Measurements from ENCODE around the gene GET3.
"Not testable (repeated sequence)": the region's sequence is repeated elsewhere in the genome, so short reads cannot be mapped to it uniquely, and the experiment has no call there.

The GET3 gene

GRCh38 chr19:12720296-12720695 lies 17.0 kb upstream of the GET3 start:
- no peak for DNase-seq

GRCh38 chr19:12720851-12721655 lies 16.2 kb upstream of the GET3 start:
- no peak for DNase-seq

- DNase-seq = peak; percentile 57
Measured at GRCh38 chr19:12721656-12722565, 15.4 kb upstream of the GET3 start.

- DNase-seq = peak; percentile 98
Measured at GRCh38 chr19:12722566-12723380, 14.5 kb upstream of the GET3 start.

GRCh38 chr19:12723381-12723640 lies 14.0 kb upstream of the GET3 start:
- no peak for DNase-seq

DNA sequence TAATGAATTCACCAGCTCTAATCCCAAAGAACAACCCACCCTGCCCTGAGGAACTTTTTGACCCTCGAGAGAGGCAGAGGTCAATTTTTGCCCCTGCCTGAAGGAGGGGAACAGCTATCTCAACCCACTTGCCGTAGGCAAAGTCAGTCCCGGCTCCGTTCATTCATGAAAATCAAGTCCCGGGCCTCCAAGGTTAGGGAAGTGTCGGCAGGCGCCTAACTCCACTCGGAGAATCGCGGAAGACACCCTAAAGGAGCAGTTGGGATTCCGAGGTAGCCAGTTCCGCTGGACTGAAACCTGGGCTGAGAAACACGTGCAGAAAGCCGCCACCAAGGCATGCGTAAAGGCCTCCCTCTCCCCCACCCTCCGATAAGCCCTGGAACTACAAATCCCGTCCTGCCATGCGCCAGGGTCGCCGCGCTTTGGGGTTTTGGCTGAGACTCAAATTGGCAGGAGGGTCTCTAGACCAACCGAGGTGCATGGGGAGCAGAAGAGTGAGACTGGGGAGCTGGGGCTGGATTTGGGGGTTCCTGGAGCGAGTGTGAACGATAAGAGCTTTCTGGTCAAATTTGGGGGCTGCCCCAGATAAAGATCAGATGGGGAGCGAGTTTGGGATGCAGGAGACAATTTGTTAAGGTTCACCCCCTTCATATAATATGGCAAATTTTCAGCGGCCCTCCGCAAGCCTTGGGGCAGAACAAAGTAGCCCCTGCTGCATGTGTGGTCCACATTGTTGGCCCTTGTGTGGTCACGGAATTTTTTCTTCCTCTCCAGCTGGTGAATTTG lies 13.5 kb upstream of the GET3 start, which contains the start of gene TNPO2:
TSS of gene TNPO2 (minus strand) at position 292 of the 786 bp plus-strand sequence. CDS start 2,955 bp downstream, outside the sequence.
- DNase-seq = peak; percentile 62

- not testable (repeated sequence) for DNase-seq
Measured at GRCh38 chr19:12725612-12726011, 11.7 kb upstream of the GET3 start.

DNA sequence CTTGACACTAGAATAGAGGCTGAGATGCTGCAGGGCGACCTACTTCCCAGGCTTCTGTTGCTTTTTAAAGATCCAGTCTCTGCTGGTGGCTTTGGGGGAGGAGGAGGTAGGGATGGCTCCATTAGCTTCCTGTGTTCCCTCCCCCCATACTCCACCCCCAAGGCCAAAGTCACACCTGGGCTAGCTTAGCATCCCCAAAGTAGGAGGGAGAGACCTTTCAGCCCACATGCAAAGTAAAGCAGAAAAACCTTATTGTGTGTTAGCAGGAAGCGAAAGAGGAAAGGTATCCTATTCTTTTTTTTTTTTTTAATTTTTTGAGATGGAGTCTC lies 10.3 kb upstream of the GET3 start:
- no peak for DNase-seq

GRCh38 chr19:12727745-12728433 lies 9.4 kb upstream of the GET3 start:
- DNase-seq = no peak

- no peak for DNase-seq
Measured at GRCh38 chr19:12730064-12730463, 7.2 kb upstream of the GET3 start.

- DNase-seq = no peak
Measured at GRCh38 chr19:12731337-12731736, 6.0 kb upstream of the GET3 start.

- no peak for DNase-seq
Measured at GRCh38 chr19:12733369-12734214, 3.7 kb upstream of the GET3 start.

GRCh38 chr19:12737835-12738351 lies 596 bp downstream of the GET3 start:
- DNase-seq = no peak

DNA sequence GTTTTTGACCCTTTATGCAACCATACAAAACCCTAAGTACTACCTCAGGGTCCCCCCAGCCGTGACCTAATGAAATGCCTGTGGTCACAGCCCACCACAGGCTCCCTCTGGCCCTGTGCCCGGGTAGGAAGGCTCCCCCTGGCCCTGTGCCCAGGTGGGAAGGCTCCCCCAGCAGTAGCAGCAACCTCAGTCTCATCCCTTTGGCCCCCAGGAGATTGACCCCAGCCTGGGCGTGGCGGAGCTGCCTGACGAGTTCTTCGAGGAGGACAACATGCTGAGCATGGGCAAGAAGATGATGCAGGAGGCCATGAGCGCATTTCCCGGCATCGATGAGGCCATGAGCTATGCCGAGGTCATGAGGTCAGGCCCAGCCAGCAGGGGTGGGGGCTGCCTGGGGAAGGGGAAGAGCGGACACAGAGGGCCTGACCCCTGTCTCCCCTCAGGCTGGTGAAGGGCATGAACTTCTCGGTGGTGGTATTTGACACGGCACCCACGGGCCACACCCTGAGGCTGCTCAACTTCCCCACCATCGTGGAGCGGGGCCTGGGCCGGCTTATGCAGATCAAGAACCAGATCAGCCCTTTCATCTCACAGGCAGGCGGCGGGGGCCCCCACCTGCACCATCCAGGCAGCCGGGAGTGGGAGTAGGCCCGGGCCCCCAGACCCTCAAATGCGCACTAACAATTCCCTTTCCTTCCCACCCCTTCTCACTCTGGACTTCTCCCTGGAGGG lies 8.0 kb downstream of the GET3 start:
- DNase-seq = no peak

- no peak for DNase-seq
Measured at GRCh38 chr19:12748489-12748888, 11.2 kb downstream of the GET3 start.

DNA sequence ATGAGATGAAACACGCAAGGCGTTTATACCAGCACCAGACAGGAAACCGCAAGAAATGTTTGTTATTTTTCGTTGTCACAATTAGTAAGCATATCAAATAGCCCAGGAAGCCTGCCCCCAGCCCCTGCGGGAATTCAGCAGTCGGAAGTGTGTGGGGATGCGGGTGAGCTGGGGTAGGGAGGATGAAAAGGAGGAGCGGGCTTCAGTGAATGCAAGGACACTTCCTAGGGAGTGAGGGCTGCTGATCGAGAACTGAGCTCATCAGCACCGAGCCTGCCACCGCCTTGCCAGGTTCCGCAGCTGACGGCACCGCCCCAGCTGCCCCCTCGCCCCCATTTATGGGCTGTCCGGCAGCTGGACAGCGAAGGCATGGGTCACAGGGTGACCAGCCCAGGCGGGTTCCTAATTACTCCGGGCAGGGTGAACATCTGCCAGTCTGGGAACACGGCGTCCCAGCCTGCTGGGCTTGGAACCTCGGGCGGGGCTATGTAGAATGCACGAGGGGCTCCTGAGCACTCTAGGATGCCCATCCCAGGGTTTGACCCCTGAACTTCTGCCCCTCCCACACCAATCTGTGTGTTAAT lies 12.7 kb downstream of the GET3 start:
- DNase-seq = no peak

DNA sequence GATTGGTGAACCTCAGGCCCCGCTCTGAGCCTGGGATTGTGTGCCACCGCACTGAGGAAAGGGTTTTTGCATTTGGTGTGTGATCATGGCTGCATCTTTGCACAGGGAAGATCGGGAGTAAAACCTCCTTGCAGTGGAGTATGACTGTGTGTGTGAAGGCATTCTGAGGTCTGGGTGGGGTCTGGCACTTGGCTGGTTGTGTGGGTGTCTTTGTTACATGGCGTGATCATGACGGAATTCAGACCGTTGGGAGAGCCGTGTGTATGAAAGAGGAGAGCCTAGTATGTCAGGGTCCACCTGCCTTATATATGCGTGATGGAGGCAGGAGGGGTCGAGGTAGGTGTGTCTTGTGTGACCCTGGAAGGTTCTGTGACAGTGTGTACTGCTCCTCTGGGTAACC lies 13.6 kb downstream of the GET3 start:
- no peak for DNase-seq

GRCh38 chr19:12751635-12752034 lies 14.3 kb downstream of the GET3 start, which contains the start of gene BEST2:
Gene BEST2, plus strand, starts transcription at chr19:12751791. Its CDS starts 802 bp downstream, at chr19:12752593.
- no peak for DNase-seq

DNA sequence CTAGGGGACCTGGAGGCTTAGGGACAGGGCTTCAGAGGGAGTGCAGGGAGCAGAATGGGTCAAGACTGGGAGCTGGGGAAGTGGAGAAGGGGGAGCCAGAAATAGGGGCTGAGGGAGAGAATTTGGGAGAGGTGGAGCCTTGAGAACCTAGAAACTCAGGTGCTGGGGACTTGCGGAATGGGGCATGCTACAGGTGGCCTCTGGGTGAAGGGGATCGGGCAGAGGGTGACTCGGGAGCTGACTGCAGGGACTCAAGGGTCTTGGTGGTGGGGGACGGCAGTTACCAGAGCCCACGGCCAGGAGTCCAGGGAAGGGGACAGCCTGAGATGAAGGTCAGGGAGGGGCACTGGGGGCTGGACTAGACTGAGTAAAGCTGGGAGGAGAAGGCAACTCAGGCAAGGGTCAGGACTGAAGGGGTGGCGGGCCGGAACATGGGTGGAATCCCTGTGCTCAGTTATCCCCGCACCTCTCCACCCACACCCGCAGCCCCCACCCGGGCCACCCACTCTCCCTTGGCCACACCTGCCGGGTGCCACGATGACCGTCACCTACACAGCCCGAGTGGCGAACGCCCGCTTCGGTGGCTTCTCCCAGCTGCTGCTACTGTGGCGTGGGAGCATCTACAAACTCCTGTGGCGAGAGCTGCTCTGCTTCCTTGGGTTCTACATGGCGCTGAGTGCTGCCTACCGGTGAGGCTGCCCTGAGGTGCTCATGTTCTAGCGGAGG lies 14.9 kb downstream of the GET3 start:
- DNase-seq = no peak
